ENCODE measurements around the gene ANKK1. TPM values are rescaled to one million over a fixed set of nuclear protein-coding genes. Genes with fewer than 3 reads are reported as not detected.

Gene ANKK1
- total and polyA plus RNA-seq, 4 donors, result 0.49 to 1.1 (median 0.66) TPM

DNA sequence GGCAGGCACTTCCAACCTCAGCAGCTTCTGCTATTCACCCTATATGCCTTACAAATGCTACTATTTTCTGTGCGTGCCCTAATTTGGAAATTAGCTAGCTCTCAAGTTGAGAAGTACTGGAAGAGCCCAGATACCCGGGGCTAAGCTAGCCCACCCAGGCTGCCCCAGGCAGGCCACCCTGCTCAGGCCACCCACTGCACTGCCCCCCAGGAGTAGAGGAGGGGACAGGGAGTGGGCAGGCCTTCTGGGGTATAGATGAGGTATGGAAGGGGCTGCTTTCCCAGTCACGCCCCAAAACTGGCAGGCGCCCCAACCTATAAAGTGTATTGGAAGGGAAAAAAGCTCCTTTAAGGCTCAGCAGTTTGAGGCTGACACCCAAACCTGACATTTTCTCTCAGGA, 44.2 kb downstream of the ANKK1 start:
- Histone ChIP-seq H3K27ac (ENCODE audit: low read depth in 1 of 2, low read length in 1 of 2) (no peak overlapping the region), H3K9ac (ENCODE audit: insufficient read depth in 1 of 2, low read length in 2 of 2) (no peak overlapping the region), H3K36me3 (ENCODE audit: control insufficient read depth in 4 of 4, insufficient read depth in 4 of 4, low read length in 4 of 4) (no peaks in the 10 kb centered on the region), H3K9me3 (ENCODE audit: control insufficient read depth in 4 of 4, insufficient read depth in 3 of 4, low read length in 3 of 4) (peaks cover 0 to 2% (median 0%) of the 10 kb centered on the region in 4 donors), H3K4me1 (ENCODE audit: control insufficient read depth in 5 of 5, insufficient read depth in 5 of 5, low read length in 5 of 5) (no peaks in the 10 kb centered on the region), H3K27me3 (ENCODE audit: control insufficient read depth in 3 of 3, insufficient read depth in 3 of 3, low read length in 2 of 3) (no peaks in the 10 kb centered on the region), H3K4me3 (no peak overlapping the region)
- DNase-seq (no peak), ATAC-seq (ENCODE audit: insufficient read depth, low FRiP score) (no peak)
- WGBS, 2 donors, result 81 to 89% methylated on average over 4 of the region's 4 CpGs
- TF ChIP-seq, protein P1, sequence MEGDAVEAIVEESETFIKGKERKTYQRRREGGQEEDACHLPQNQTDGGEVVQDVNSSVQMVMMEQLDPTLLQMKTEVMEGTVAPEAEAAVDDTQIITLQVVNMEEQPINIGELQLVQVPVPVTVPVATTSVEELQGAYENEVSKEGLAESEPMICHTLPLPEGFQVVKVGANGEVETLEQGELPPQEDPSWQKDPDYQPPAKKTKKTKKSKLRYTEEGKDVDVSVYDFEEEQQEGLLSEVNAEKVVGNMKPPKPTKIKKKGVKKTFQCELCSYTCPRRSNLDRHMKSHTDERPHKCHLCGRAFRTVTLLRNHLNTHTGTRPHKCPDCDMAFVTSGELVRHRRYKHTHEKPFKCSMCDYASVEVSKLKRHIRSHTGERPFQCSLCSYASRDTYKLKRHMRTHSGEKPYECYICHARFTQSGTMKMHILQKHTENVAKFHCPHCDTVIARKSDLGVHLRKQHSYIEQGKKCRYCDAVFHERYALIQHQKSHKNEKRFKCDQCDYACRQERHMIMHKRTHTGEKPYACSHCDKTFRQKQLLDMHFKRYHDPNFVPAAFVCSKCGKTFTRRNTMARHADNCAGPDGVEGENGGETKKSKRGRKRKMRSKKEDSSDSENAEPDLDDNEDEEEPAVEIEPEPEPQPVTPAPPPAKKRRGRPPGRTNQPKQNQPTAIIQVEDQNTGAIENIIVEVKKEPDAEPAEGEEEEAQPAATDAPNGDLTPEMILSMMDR (IDR thresholded peaks at IDR 0.05; ENCODE audit: control extremely low read depth, extremely low read depth), result no peak

DNA sequence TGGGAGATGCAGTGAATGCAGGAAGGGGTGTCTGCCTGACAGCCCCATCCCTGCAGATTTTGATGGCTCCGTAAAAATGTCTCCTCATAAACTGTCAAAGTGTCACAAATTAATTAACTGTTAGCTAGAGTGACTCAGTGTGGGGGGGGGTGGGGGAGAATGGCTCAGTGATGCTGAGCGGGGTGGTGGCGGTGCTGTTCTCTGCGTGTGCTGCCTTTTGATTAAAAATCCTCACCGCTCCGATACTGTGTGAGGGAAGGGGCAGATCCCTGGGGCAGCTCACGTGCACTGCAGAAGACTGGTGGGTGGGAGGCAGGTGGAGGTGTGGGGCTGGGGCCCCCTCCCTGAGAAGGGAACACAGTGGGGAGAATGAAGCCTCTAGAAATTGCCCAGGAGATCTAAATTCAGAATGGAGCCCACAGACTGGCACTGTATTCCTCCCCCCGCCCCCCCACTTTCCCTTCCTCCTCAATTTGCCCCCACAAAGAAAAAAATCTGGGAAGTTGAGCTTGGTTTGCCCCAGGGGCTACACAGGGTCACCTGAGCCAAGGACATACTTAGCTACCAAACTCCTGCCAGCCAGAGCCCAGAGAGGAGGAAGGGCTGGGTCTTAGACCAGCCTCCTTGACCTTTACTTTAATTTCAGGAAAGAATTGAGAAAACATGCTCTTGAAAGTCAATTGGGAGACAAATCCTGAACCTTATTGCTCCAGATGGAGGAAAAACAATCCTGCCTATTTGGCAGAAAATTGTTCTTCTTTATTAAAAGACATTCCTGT, 47.8 kb downstream of the ANKK1 start:
- ATAC-seq (ENCODE audit: insufficient read depth, low FRiP score), result no peak
- Histone ChIP-seq H3K9ac (ENCODE audit: insufficient read depth in 1 of 2, low read length in 2 of 2) (no peak overlapping the region), H3K27ac (ENCODE audit: low read depth in 1 of 2, low read length in 1 of 2) (no peak overlapping the region), H3K9me3 (ENCODE audit: control insufficient read depth in 4 of 4, insufficient read depth in 3 of 4, low read length in 3 of 4) (no peaks in the 10 kb centered on the region), H3K4me3 (no peak overlapping the region), H3K27me3 (ENCODE audit: control insufficient read depth in 3 of 3, insufficient read depth in 3 of 3, low read length in 2 of 3) (no peaks in the 10 kb centered on the region), H3K36me3 (ENCODE audit: control insufficient read depth in 4 of 4, insufficient read depth in 4 of 4, low read length in 4 of 4) (no peaks in the 10 kb centered on the region), H3K4me1 (ENCODE audit: control insufficient read depth in 5 of 5, insufficient read depth in 5 of 5, low read length in 5 of 5) (no peaks in the 10 kb centered on the region)
- 80 to 87% methylated on average over 8 of the region's 8 CpGs for WGBS, 2 donors
- no peak for DNase-seq
- TF ChIP-seq, protein P1 (IDR thresholded peaks at IDR 0.05; ENCODE audit: control extremely low read depth, extremely low read depth), result no peak

- Histone ChIP-seq H3K27ac (ENCODE audit: low read depth in 1 of 2, low read length in 1 of 2) (no peak overlapping the region), H3K4me3 (no peak overlapping the region), H3K9ac (ENCODE audit: insufficient read depth in 1 of 2, low read length in 2 of 2) (no peak overlapping the region), H3K36me3 (ENCODE audit: control insufficient read depth in 4 of 4, insufficient read depth in 4 of 4, low read length in 4 of 4) (no peaks in the 10 kb centered on the region), H3K27me3 (ENCODE audit: control insufficient read depth in 3 of 3, insufficient read depth in 3 of 3, low read length in 2 of 3) (no peaks in the 10 kb centered on the region), H3K4me1 (ENCODE audit: control insufficient read depth in 5 of 5, insufficient read depth in 5 of 5, low read length in 5 of 5) (no peaks in the 10 kb centered on the region), H3K9me3 (ENCODE audit: control insufficient read depth in 4 of 4, insufficient read depth in 3 of 4, low read length in 3 of 4) (no peaks in the 10 kb centered on the region)
- ATAC-seq (ENCODE audit: insufficient read depth, low FRiP score) (no peak), DNase-seq (no peak)
- WGBS, 2 donors, result 66 to 69% methylated on average over 6 of the region's 6 CpGs
- TF ChIP-seq, protein P1 (IDR thresholded peaks at IDR 0.05; ENCODE audit: control extremely low read depth, extremely low read depth), result no peak
These were observed 49.2 kb downstream of the ANKK1 start for GRCh38 chr11:113436672-113437252.

Measured in lung (tissue), 12 donors.